Suppressor macrophage (primary cell): ENCODE measurements around the gene NUDT15.
"Not testable (repeated sequence)": the region's sequence is repeated elsewhere in the genome, so short reads cannot be mapped to it uniquely, and the experiment has no call there.

Experiments
- DNase-seq, 4 experiments: peaks; one replicate each; pipeline ENCODE4 v3.0.0-alpha.2; 2020 to 2022

The NUDT15 gene

DNA sequence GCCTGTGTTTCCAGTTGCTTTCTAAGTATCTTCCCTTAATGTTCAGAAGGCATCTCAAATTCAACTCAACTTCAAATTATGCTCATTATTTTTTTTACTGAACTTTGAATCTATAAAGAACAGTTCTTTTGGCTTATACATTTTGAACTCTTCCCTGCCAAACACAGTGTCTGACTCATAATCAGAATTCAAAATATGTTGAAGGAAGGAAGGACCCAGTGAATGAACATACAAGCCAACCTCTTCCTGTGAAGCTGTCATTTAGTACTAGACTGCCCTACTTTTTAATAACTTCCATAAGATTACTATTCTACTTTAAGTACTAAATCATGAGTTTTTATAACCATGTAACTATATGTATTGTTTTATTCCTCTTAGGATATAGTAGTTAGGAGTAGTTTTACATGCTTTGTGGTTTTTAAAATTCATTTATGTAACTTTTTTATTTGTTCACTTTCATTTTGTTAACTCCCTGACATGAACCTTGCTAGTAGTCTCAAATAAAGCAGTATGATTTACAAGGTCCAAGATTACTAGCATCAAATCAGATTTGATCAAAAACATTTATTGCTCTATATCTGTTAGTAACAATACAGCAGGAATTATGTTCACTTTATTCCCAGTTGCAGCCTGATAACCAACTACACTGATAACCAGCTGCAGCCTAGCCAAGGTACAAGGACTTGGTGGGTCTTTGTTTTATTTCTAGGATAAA is 6.4 kb downstream of the NUDT15 start:
- no peak for DNase-seq

DNA sequence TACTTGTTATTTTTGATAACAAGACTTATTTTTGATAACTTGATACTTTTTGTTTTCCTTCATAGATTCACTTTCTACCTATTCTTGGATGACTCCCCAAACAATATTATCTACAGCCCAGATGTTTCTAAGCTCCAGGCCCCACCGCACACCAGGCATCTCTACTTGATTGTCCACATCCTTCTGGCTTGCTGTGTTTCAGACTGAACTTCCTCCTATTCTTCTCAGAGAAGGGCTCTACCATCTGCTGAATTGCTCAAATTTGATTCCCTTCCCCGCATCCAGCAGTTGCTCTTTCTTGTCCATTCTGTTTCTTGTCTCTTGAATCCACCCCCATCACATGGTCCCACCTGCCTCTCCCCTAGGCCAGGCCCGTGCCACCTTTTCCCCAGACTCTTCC is 13.0 kb downstream of the NUDT15 start:
- DNase-seq: no peak

DNA sequence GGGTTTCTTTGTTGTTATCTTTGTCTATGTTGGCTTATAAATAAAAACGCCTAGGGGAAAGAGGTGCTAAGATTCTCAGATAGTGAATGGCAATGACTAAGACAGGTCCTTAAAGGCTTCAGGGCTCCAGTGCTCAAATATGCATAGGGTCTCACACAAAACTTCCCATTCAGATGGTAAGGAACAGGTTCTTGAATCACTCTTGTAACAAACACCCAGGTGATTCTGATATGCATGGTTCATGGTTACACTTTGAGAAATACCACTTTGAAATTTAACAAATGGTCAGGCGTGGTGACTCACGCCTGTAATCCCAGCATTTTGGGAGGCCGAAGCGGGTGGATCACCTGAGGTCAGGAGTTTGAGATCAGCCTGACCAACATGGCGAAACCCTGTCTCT is 17.1 kb downstream of the NUDT15 start:
- DNase-seq: no peak

DNA sequence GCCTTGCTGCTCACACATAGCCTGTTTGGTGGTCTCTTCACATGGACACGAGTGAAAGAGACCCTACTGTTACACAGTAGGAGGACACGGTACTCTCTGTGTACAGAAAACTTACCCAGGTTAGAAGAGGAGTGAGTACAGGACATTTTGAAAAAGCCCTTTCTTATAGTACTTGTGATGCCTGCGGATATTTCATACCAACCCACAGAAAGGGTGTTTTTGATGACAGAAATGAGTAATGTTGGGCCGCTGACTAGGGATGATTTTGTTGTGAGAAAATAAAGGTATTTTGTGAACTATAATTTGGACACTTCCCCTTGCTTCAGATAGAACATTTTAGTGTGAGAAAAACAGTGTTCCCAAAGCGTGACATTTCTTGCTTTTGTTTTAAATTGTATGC is 18.2 kb downstream of the NUDT15 start:
- DNase-seq: no peak

DNA sequence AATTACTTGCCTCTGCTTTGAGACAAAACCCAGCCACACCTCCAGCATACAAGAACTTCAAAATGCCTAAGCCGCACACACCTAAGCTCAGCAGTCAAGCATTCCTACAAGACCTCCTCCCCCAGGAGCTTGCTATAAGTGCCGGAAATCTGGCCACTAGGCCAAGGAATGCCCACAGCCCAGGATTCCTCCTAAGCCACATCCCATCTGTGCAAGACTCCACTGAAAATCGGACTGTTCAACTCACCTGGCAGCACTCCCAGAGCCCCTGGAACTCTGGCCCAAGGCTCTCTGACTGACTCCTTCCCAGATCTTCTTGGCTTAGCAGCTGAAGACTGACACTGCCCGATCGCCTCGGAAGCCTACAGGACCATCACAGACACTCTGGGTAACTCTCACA is 21.0 kb downstream of the NUDT15 start:
- not testable (repeated sequence) for DNase-seq

DNA sequence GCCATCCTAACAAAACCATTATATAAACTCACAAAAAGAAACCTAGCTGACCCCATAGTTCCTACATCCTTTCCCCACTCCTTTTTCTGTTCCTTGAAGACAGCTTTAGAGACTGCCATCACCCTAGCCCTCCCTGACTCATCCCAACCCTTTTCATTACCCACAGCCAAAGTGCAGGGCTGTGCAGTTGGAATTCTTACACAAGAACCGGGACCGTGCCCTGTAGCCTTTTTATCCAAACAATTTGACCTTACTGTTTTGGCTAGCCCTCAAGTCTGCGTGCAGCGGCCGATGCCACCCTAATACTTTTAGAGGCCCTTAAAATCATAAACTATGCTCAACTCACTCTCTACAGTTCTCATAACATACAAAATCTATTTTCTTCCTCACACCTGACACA is 22.4 kb downstream of the NUDT15 start:
- not testable (repeated sequence) for DNase-seq

DNA sequence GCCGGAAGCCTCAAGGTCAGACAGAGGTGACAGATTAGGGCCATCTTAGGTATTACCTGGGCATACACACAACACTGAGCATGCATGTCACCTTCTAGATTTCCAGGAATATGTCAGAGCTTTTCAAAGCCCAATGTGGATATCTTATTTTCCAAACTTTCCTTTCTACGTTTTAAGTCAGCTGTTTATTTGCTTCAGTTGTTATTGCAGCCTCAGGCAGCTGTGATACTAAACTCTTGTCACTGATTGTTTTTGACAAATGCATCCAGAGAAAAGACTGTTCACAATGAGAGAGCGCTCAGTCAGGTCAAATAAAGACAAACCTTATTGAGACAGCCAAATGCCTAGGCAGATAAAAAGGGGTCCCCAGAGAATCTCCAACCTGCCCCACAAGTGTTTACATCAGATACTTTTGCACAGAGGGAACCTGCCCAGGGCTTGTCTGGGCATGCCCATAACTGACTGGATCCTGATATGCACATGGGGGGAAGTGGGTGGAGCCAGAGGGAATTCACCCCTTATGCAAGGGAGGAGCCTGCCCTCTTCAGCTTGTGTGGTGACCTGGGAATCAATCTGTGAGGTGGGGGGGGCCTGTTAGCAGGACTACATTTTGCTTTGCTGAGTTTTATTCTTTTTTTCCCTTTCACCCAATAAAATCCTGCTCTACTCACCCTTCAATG is 28.9 kb downstream of the NUDT15 start:
- DNase-seq: peak in 3 of 4 experiments; percentile 3 to 15 (median 3)

DNA sequence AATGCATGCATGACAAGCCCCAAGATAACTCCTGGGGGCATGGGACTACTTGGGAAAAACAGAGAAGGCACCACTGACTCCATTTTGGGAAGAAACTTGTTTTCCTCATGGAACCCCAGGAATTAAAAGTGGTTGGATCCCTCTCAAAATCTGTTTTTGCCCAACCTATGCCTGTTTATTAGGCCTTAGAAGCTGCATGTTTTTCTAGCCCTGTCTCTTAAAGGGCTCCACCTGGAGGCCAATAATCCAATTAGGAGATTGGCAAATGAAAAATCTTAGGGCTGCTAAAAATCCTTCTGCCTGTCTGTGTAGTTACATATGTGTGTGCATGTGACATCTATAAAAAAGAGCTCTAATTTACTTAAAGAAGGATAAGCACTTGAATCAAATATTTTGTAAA is 30.5 kb downstream of the NUDT15 start:
- DNase-seq: no peak

DNA sequence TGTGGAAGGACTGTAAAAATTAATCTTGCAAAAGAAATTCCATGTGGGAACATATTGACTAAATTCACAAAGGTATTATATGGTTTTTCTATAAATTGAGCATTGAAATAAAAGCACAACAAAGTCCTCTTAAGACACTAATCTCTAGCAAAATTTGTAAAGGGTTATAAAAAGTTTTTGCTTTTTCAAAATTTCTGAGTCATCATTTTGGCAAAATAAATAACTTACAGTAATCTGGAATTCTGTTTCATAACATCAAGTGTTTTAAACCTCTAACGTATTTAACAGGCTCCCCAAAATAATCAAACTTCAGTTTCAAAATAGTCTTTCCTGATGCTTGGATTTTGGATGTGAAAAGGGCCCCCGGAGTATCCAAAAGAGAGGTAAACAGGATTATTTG is 31.4 kb downstream of the NUDT15 start:
- no peak for DNase-seq

DNA sequence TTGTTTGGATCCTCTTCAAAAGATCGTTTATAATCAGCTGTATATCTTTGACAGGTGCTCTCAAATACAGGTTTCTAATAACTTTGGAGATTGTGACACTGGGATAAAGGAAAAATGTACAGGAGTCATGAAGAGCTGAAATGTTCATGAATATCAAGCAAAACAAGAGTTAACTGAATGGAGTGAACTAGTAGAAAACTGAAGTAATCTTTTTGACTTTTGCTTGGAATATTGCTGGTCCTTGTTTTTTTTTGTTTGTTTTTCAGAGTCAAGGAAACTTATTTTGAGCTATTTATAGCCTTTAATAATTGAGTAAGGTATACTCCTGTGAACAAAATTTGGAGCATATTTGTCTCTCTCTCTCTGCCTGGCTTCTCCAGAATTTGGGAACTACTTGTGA is 32.0 kb downstream of the NUDT15 start:
- no peak for DNase-seq

DNA sequence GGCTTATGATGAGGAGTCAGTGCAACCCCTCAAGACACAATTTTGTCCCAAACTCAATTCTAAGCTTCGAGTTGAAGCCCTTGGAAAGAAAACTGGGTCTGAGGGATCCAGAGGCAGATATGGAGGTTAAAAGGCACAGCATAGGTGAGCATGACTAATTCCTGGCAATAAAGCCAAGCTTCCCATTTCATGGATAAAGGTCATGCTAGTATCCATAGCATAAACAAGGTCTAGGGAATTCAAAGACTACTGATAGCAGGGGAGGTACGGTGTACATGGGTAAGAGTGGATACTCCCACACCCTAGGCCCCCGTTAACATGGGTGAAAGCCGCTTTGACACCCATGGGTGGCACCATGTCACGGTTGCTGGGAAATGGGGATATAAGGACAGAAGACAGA is 33.4 kb downstream of the NUDT15 start:
- DNase-seq: no peak

DNA sequence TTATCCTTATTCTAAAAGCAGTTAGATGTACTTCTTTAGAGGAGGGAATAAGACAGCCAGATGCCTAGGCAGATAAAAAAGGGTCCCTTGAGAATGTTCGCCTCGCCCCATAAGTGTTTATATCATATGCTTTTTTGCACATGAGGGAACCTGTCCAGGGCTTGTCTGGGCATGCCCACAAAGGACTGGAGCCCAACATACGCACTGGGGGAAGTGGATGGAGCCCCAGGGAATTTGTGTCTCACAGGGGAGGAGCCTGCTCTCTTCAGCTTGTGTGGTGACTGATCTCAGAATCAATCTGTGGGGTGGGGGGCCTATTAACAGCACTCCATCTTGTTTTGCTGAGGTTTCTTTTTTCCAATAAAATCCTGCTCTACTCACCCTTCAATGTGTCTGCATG is 34.8 kb downstream of the NUDT15 start:
- DNase-seq: no peak

DNA sequence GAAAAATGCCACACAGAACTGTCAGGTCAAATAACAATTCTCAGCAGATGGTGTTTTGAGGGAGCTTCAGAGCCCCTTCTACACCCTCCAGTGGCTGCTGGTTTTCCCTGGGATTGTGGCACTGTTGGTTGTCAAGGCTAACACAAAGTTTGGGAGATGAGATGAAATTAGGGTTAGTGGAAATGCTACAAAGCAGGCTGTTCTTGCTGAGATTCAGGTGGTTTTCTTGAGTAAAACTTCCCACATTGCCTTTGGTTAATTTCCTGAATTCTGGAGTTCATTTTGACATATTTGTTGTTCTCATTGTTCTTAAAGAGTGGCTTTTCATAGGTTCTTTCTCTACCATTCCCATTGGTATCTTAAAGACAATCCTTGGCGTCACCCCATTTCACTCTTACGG is 35.3 kb downstream of the NUDT15 start:
- no peak for DNase-seq

DNA sequence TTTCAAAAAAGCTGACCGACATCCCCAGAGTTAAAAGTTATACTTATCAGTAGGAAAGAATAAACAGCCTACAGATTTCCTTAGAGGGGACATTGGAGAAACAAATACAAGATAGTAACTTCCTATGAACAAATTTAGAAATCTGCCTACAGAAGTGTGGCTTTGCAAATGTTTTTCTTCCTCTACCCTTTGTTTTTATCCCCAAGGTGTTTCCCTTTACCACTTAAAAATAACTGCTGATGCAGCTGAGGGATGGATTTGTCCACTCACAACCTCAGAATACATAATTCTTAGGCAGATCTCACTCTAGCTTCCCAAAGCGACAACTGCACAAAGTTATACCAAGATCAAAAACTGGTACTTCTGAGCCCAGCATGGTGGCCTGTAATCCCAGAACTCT is 36.5 kb downstream of the NUDT15 start:
- no peak for DNase-seq

DNA sequence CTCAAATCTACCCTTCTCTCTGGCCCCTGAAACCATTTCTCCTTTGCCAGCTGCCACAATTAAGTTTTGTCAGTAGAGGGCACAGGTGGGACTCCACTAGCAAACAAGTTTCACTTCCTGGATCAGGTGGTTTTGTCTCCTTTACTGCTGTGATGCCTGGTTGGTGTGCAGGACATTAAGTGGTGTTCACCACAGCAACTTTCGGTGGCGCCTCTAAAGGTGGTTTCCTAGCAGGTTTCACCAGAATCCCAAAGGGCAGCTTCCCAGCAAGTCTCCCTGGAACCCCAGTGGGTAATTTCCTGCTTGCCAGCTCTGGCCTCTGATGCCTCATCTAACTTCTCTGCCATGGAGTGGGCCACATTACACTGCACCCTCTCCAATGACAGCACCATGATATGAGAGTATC is 40.7 kb downstream of the NUDT15 start:
- peak in 1 of 4 experiments; percentile 5 for DNase-seq

DNA sequence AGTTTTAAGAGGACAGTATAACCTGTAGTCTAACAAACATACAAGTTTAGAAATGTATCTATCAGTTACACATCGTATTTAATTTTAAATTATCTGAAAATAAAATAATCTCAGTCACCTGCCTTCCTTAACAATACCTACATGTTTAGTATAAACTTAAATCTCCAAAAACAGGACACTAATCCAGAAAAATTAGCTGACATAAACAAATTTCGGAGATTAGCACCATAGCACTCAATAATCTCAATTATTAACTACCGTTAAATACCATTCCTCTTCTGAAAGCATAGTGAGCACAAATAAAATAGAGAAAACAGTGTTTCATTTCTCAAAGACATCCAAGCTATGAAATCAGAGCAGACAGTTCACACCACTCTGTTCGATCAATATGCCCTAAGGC is 44.2 kb downstream of the NUDT15 start:
- no peak for DNase-seq

DNA sequence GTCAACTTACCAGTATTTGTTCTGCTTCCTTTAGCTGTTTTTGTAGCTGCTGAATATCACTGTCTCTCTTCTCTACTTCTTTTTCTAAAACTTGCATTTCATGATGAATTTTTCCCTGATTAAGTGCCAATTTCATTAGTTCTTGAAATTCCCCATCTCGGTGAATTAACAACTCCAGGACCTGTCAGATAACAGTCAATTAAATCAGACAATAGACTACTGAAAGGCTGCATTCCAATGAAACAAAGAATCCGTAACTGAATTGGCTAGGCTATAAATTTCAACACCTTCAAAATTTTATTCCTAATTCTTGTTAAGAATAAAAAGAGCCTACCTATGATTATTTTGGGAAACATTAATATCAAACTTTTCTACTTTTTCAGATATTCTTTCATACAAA is 48.7 kb downstream of the NUDT15 start:
- DNase-seq: no peak

DNA sequence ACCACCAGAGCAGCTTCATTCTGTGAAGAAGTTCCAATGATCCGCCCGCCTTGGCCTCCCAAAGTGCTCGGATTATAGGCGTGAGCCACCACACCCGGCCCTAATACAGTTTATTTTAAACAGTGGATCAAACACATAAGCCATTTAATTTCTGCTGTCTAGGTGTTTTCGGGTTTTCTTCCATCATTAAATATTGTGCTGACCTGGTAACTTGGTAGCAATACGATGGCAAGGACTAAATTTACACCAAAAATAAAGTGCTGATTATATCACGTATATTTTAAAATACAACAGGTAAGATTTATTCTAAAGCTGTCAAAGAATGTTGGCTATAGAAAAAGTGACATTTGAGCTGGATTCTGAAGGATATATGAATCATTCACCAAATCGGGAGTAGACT is 56.1 kb downstream of the NUDT15 start:
- DNase-seq: no peak

DNA sequence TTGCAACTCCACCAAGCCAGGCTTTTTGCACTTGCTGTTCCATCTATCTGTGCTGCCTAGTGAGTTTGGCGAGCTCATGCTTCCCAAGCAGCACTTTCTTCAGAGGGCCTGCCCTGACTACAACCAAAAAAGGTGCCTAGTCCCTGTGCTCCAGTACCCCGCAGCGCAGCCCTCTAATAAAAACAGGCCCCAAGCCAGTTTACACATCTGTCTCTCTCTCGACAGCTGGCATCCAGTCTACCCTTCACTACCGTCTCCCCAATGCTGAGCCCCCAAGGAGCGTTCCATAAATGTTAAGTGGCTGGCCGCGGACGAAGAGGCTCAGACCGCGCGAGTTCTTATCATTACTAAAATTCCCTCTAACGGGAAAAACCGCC is 56.9 kb downstream of the NUDT15 start:
- peak in 2 of 4 experiments; percentile 6 to 10 for DNase-seq

DNA sequence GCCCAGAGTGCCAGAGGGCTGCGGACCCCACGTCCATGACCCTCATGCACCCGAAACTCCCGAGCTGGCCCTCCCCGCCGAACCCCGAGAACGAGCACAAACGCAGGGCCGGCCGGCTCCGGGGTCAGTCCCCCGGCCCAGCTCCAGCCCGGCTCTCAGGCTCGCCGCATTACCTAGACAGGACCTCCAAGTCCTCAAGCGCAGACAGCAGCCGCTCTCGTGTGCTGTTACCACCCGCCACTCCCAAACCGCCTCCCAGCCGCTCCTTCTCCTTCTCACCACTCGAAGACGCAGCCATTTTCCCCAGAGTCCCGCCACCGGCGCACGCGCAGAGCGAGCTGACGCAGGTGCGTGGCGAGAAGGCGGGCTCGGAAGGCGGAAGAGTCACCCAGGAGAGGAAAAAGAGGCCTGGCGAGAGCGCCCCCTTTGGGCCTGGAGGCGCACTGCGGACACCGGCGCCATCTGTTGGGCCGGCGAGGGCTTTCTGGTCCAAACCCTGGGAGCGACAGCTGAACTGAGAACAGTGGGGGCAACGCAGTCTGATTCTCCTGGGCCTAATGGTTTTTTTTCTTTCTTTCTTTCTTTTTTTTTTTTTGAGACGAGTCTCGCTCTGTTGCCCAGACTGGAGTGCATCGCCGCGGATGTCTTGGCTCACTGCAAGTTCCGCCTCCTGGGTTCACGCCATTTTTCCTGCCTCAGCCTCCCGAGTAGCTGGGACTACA is 57.4 kb downstream of the NUDT15 start, which contains the start of gene MED4:
Gene MED4 (minus strand): TSS at position 324 of the 722 bp plus-strand sequence. CDS start 26 bp downstream, at position 298.
- peak; percentile 98 to 99 (median 98) for DNase-seq

DNA sequence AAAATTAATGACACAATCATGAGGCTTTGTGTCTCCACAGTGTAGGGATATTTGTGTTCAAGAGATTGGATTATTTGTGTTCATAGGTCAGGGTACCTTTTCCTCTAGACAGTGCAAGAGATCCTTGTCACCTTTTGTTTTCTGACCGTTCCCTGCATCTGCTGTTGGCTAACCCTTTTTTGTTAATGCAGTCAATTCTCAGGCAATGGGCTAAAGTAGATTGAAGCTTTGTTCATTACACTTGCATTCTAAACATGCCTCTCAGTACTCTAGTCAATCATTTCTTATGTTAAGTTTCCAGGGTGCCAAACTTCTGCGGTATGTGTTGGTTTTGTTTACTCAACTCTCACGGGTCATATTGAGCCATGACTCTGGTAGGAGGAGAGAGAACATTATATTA is 59.1 kb downstream of the NUDT15 start:
- DNase-seq: no peak
